OCI-LY7 (cell line): ENCODE results near the gene MFAP3L.

ENCODE experiments used
- CTCF ChIP-seq: fragments of 200-600 bp; sonication (generic); conservative IDR thresholded peaks from 2 replicates; pipeline ENCODE4 v1.5.1; 2014; ENCODE audit warnings: mild to moderate bottlenecking, antibody characterized with exemption, low read length, moderate library complexity, mixed read lengths
- EZH2phosphoT487 ChIP-seq: fragments of 200-600 bp; sonication (generic); IDR thresholded peaks from 2 replicates; pipeline ENCODE4 v1.6.1; 2018; ENCODE audit warnings: low read depth, borderline replicate concordance, mild to moderate bottlenecking, mixed run types, antibody characterized with exemption, low read length, moderate library complexity, mixed read lengths

- TF ChIP-seq CTCF (no peak), EZH2phosphoT487 (no peak)
Measured at GRCh38 chr4:170009291-170009690, 16.9 kb downstream of the MFAP3L start.
